ENCODE measurements around the gene SLC1A7. TPM values are rescaled to one million over a fixed set of nuclear protein-coding genes. Genes with fewer than 3 reads are reported as not detected.
"Not testable (repeated sequence)": the region's sequence is repeated elsewhere in the genome, so short reads cannot be mapped to it uniquely, and the experiment has no call there.

SLC1A7 gene
- total and polyA plus RNA-seq, 7 donors: 0.16 to 1.6 (median 0.85) TPM; not detected in 1

- H3K27ac ChIP-seq: no peak overlapping the region
- intact Hi-C loops (cut with DNase I): loop anchor here (5.0 to 10.0 kb wide), 2 partner anchors 280 to 343 kb away; partner anchors contain the start of gene ZYG11A
- no peaks in the 10 kb centered on the region for H3K9me3 ChIP-seq
- 82 to 83% methylated on average over 1 of the region's 1 CpG for WGBS, 2 donors
- no peaks in the 10 kb centered on the region for H3K27me3 ChIP-seq
- DNase-seq: peak; percentile 21
- no peaks in the 10 kb centered on the region for H3K36me3 ChIP-seq
- H3K4me3 ChIP-seq: no peak overlapping the region
- H3K4me1 ChIP-seq: no peaks in the 10 kb centered on the region
- TF ChIP-seq POLR2A (IDR thresholded peaks at IDR 0.05) (no peak), POLR2AphosphoS5 (IDR thresholded peaks at IDR 0.05) (no peak), CTCF (IDR thresholded peaks at IDR 0.05) (no peak), EP300 (IDR thresholded peaks at IDR 0.05) (no peak)
Observed at GRCh38 chr1:53187401-53187800, 45.0 kb upstream of the SLC1A7 start.

GRCh38 chr1:53186533-53186932 is 44.1 kb upstream of the SLC1A7 start:
- Histone ChIP-seq H3K27ac (no peak overlapping the region), H3K4me1 (no peaks in the 10 kb centered on the region), H3K27me3 (no peaks in the 10 kb centered on the region), H3K9me3 (no peaks in the 10 kb centered on the region), H3K36me3 (no peaks in the 10 kb centered on the region), H3K4me3 (no peak overlapping the region)
- intact Hi-C loops (cut with DNase I): loop anchor here (5.0 to 10.0 kb wide), 2 partner anchors 279 to 342 kb away; partner anchors contain the start of gene ZYG11A
- DNase-seq: peak; percentile 8
- WGBS, 2 donors: 11 to 65% methylated on average over 3 of the region's 3 CpGs
- no peak for TF ChIP-seq CTCF (IDR thresholded peaks at IDR 0.05)
- no peak for TF ChIP-seq EP300 (IDR thresholded peaks at IDR 0.05)
- TF ChIP-seq POLR2A (IDR thresholded peaks at IDR 0.05): no peak
- TF ChIP-seq POLR2AphosphoS5 (IDR thresholded peaks at IDR 0.05): no peak

- not testable (repeated sequence) for H3K9me3 ChIP-seq, H3K27ac ChIP-seq, H3K27me3 ChIP-seq, H3K4me1 ChIP-seq, H3K4me3 ChIP-seq, H3K36me3 ChIP-seq
- 89 to 95% methylated on average over 2 of the region's 2 CpGs for WGBS, 2 donors
- peak; percentile 18 for DNase-seq
- intact Hi-C loops (cut with DNase I): loop anchor here (5.0 to 10.0 kb wide), 2 partner anchors 279 to 341 kb away; partner anchors contain the start of gene ZYG11A
Observed at GRCh38 chr1:53185955-53186297, 43.5 kb upstream of the SLC1A7 start.

GRCh38 chr1:53183095-53183990 is 40.9 kb upstream of the SLC1A7 start:
- WGBS, 2 donors: 13 to 62% methylated on average over 6 of the region's 6 CpGs
- no peaks in the 10 kb centered on the region for H3K4me1 ChIP-seq
- peak overlapping the region in 2 of 4 donors; percentile 15 to 24 for H3K27ac ChIP-seq
- no peaks in the 10 kb centered on the region for H3K9me3 ChIP-seq
- H3K4me3 ChIP-seq: no peak overlapping the region
- TF ChIP-seq EP300 (IDR thresholded peaks at IDR 0.05): no peak
- TF ChIP-seq POLR2AphosphoS5 (IDR thresholded peaks at IDR 0.05): no peak
- no peak for TF ChIP-seq POLR2A (IDR thresholded peaks at IDR 0.05)
- TF ChIP-seq CTCF (IDR thresholded peaks at IDR 0.05): no peak
- intact Hi-C loops (cut with DNase I): loop anchor here (5.0 to 10.0 kb wide), 2 partner anchors 261 to 339 kb away; partner anchors contain the start of genes ECHDC2 and ZYG11A
- DNase-seq: peak; percentile 67
- no peaks in the 10 kb centered on the region for H3K27me3 ChIP-seq
- no peaks in the 10 kb centered on the region for H3K36me3 ChIP-seq

GRCh38 chr1:53182716-53183094 is 40.3 kb upstream of the SLC1A7 start:
- Histone ChIP-seq H3K27ac (peak overlapping the region in 2 of 4 donors; percentile 15 to 24), H3K36me3 (no peaks in the 10 kb centered on the region), H3K27me3 (no peaks in the 10 kb centered on the region), H3K9me3 (no peaks in the 10 kb centered on the region), H3K4me3 (no peak overlapping the region), H3K4me1 (no peaks in the 10 kb centered on the region)
- TF ChIP-seq EP300 (IDR thresholded peaks at IDR 0.05) (no peak), CTCF (IDR thresholded peaks at IDR 0.05) (no peak), POLR2AphosphoS5 (IDR thresholded peaks at IDR 0.05) (no peak), POLR2A (IDR thresholded peaks at IDR 0.05) (no peak)
- peak; percentile 34 for DNase-seq
- 23 to 66% methylated on average over 3 of the region's 3 CpGs for WGBS, 2 donors
- intact Hi-C loops (cut with DNase I): loop anchor here (5.0 to 10.0 kb wide), 2 partner anchors 260 to 338 kb away; partner anchors contain the start of genes ECHDC2 and ZYG11A

Data from sigmoid colon (tissue), 7 donors.